Stimulated activated CD4-positive, alpha-beta T cell treated with anti-CD3 and anti-CD28 coated beads, Interleukin-4, amount 100 ng/mL, for 48 hours (primary cell): Measurements from ENCODE around the gene LONRF3.

Source experiments
- DNase-seq, 2 donors: peaks; one replicate each; pipeline ENCODE4 v3.0.0-alpha.2; 2020; ENCODE audit warnings: low read depth in 2 of 2

Gene LONRF3

DNA sequence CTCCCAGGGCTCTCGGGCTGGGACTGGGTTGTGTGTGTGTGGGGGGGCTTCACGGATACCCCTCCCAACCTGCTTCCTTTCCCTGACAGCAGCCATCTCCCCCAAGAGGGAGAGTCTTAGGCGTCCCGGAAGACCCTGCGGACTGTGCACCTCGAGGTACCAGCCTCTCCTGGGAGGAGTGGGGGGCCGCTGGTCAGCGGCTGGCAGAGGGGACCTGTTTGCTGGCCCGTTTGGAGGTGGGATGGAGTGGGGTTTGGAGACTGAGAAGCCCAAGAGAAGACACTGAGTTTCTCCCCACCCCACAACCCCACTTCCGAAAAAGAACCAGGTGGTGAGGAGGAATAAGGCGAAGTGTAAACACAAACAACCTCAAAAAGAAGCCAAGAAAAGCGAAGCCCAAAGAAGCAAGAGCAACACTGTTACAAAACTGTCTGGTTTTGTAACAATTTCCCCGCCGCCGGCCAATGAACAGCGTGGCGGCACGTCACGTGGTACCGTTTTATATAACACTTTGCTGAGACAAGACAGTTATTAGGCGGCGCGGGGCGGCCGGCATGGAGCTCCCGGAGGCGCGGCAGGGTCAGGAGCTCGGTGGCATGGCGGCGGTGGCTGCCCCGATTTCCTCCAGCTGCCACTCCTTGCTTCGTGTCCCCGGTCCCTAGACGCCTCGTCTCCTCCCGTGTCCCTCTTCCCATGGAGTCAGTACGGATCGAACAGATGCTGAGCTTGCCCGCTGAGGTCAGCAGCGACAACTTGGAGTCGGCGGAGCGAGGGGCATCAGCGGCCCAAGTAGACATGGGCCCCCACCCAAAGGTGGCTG, at the start of gene LONRF3:
TSS of gene LONRF3 (plus strand) at position 531 of the 820 bp plus-strand sequence. CDS start at position 694, 163 bp downstream.
- DNase-seq = peak; percentile 35 to 45

DNA sequence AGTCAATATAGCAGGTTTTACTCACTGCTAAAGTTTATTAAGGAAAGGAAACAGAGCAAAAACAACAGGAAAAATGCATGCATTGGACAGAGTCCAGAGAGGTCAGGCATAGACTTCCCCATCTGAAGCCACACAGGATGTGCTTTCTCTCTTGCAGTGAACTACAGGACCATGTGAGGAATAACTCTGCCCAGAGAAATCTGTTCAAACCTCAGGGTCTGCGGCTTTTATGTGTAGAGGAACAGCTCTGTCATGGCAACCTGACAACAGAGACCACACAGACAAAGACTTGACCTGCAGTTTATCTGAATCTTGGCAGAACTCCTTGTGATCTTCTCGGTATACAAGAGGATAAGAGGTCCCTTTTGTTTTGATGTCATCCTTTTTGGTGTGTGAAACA, 46.3 kb upstream of the LONRF3 start:
- DNase-seq = no peak

DNA sequence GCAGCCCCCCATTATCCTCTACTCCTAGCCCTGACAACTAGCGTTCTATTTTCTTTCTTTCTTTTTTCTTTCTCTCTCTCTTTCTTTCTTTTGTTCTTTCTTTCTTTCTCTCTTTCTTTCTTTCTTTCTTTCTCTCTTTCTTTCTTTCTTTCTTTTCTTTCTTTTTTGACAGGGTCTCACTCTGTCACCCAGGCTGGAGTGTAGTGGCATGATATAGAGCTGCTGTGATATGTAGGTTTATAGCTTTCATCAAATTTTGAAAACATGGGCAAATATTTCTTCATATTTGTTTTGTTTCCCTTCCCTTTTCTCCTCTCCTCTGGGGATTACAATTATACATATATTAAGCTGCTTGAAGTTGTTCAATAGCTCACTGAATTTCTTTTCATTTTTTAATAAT, 39.1 kb upstream of the LONRF3 start:
- DNase-seq = no peak

- DNase-seq = no peak
These were observed 33.3 kb upstream of the LONRF3 start for GRCh38 chrX:118941147-118941546.

- no peak for DNase-seq
These were observed 31.3 kb upstream of the LONRF3 start for GRCh38 chrX:118943102-118943501.

DNA sequence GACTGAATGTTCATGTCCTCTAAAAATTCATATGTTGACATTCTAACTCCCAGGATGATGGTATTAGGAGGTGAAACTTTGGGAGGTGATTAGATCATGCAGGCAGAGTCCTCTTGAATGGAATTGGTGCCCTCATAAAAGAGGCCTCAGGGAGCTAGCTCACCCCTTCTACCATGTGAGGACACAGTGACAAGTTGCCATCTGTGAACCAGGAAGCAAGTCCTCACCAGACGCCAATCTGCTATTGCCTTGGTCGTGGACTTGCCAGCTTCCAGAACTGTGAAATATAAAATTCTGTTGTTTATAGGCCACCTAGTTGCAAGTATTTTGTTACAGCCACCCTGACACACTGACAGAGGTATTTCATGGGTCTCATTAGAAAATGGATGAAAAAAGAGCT, 28.5 kb upstream of the LONRF3 start:
- DNase-seq = no peak

GRCh38 chrX:118948270-118948669, 26.1 kb upstream of the LONRF3 start:
- DNase-seq = no peak

- DNase-seq = no peak
These were observed 12.4 kb upstream of the LONRF3 start for GRCh38 chrX:118961866-118962560.

- DNase-seq = no peak
These were observed 11.3 kb upstream of the LONRF3 start for GRCh38 chrX:118963159-118963558.

DNA sequence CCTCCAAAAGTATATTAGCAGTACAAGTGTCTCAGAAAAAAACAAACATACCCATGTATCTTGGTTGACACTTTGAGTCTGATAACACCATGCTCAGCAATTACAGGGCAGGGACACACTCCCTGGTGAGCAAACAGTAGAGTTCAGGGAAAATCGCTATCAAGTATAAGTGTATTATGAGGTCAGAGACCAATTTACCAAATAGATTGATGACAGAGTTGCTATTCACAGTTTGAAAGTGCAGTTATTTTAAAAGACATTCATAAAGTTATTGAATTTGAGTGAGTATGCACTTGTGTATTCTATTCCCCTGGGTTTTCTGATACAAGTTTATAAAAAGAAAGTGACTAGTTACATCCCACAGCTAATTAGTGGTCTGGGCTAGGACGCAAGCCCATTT, 10.2 kb upstream of the LONRF3 start:
- DNase-seq = no peak

- DNase-seq = no peak
These were observed 9.0 kb upstream of the LONRF3 start for GRCh38 chrX:118965395-118965794.

- DNase-seq = no peak
These were observed 6.4 kb upstream of the LONRF3 start for GRCh38 chrX:118968031-118968430.

- DNase-seq = no peak
These were observed 2.9 kb upstream of the LONRF3 start for GRCh38 chrX:118971552-118971951.

- DNase-seq = no peak
These were observed 880 bp upstream of the LONRF3 start for GRCh38 chrX:118973389-118974087.

DNA sequence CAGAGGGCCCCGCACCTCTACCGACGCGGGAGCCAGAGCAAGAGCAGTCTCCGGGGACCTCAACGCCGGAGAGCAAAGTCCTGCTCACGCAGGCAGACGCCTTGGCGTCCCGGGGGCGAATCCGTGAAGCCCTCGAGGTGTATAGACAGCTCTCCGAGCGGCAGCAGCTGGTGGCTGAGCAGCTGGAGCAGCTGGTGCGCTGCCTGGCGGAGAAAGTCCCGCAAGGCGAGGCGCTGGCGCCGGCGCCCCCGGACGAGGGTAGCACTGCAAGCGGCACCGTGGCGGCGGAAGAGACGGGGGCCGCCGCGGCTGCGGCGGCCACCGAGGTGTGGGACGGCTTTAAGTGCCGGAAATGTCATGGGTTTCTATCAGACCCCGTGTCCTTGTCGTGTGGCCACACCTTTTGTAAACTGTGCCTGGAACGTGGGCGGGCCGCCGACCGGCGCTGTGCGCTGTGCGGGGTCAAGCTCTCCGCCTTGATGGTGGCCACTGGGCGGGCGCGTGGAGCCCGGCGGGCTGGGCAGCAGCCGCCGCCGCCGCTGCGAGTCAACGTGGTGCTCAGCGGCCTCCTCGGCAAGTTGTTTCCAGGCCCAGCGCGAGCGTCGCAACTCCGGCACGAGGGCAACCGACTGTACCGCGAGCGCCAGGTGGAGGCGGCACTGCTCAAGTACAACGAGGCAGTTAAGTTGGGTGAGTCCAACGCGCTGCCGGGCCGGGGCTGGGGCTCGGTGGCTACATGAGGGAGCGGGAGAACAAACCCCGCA, 672 bp downstream of the LONRF3 start:
- DNase-seq = peak; percentile 11 to 33

DNA sequence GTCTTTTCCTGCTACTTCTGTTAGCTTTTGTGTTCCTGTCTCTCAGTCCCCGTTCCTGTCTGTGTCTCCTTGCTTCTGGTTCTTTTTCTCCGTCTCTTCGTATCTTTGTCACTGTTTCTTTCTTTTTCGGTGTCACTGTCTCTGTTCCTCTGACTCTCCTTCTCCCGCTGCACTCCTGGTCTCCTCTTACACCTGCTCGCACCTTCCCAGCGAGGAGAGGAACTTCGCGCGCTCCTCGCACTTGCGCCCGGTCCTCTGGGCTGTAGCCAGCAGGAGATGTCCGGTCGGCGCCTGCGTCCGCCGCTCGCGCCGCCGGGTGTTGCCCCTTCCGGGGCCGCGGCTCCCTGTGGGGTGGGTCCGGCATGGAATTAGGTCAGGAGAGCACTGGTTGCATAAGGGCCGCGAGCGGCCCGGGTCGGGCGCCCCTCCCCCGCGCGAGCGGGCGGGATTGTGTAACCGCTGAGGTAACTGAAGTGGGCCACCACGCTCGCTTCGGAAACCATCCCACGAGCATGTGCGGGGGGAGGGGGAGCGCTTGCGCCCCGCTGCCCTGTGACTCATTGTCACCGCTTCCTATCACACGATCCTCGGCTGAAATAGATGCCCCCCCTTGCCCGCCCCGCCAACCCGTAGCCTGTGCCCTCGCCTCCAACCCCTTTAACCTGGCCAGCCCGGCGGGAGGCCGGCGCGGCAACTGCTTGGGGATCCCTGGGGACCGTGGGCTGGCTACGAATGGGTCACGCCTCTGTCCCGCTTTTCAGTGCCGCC, 1.6 kb downstream of the LONRF3 start:
- peak; percentile 28 to 52 for DNase-seq

DNA sequence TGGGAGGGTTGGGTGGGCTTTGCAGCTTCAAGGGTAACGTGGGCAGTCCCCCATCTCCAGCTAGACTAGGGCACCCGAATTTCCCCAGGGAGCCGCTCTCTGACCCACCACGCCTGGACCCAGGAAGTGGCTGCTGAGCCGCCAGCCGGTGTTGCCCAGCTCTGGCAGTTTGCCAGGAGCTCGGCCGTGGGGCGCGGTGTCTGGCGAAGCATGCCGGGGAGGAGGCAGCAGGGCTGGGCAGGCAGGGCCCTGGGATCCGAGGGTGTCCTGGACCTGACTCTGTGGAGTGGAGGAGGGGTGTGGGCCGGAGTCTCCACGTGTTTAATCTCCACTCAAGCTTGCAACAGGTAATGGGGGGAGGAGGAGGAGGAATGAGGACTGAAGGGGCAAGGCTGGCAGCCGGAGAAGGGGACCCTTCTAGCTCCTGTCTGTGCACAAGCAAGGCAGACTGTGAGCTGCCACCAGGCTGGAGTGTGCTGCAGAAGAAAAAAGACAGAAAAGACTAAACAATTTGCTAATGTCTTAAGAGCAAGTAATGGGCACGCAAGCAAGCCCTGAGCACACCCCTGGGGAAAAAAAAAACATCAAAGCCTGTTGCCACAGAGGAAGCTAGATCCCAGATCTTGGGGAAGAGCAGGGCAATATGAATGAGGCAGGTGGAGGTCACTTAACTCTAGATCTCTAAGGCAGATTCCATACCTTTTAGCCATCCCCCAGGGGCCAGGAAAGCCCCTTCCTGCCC, 2.4 kb downstream of the LONRF3 start:
- no peak for DNase-seq

GRCh38 chrX:118977424-118977823, 3.0 kb downstream of the LONRF3 start:
- DNase-seq = no peak

DNA sequence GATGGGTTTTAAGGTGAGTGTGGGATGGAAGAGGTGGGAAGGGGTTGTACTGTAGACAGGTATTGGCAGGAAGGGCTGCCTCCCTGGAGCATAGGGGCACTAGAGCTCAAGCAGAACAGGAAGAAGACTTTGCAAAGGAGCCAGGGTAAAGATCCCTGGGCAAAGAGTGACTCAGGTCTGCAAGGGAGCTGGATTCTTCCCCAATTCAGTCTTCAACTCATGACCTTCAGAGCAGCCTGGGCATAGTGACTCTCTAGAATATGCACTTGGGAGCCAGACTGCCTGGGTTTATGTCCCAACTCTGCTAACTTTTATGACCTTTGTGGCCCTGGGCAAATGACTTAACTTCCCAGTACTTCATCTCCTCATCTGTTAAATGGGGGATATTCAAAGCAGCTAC, 4.0 kb downstream of the LONRF3 start:
- no peak for DNase-seq

- no peak for DNase-seq
These were observed 6.3 kb downstream of the LONRF3 start for GRCh38 chrX:118980761-118981160.
